IMR-90 (cell line): ENCODE results near the gene ATP1A3. TPM values are rescaled to one million over a fixed set of nuclear protein-coding genes. Genes with fewer than 3 reads are reported as not detected.

ENCODE experiments used
- ATAC-seq: fragments of 200-7000 bp; cut with Tn5 transposase; 2 replicates; pipeline ENCODE4 v1.9.1; 2020; ENCODE audit warnings: low read depth, mild to moderate bottlenecking, moderate library complexity
- BruUV-seq: library from RNA; stranded (reverse); fragments of 400-500 nt; replicated peaks from 2 replicates; lab custom pipeline; 2021; lab: Mats Ljungman, UMichigan
- CTCF ChIA-PET: fragments of 300-600 bp; formaldehyde crosslinking; extraction: SDS; loops from one replicate; lab custom pipeline; 2021; ENCODE audit warnings: antibody characterized with exemption; lab: Yijun Ruan, JAX
- POLR2A ChIA-PET: fragments of 300-600 bp; sonication (Branson Sonifier 250); formaldehyde crosslinking; loops from one replicate; lab custom pipeline; 2022; ENCODE audit warnings: antibody characterized with exemption; ENCODE audit not compliant: unreplicated experiment; lab: Charles Lee
- DNase-seq: peaks from one replicate; pipeline ENCODE4 v3.0.0; 2013
- H2AFZ ChIP-seq: replicated peaks from 2 replicates; pipeline ENCODE3; 2013; ENCODE audit warnings: low read length, mild to moderate bottlenecking; ENCODE audit not compliant: poor library complexity
- H2AK5ac ChIP-seq: 2 replicates; pipeline ENCODE4 v1.6.1; 2013; ENCODE audit warnings: low read depth, low read length, inconsistent platforms
- H2AK9ac ChIP-seq: replicated peaks from 2 replicates; pipeline ENCODE3; 2013; ENCODE audit warnings: mild to moderate bottlenecking, low read depth, low read length, moderate library complexity; ENCODE audit not compliant: poor library complexity
- H2BK120ac ChIP-seq: 2 replicates; pipeline ENCODE4 v1.6.1; 2013; ENCODE audit warnings: low read depth, low read length, inconsistent platforms
- H2BK15ac ChIP-seq: 3 replicates; pipeline ENCODE4 v1.6.1; 2013; ENCODE audit warnings: low read depth, low read length, inconsistent platforms
- H2BK20ac ChIP-seq: 2 replicates; pipeline ENCODE4 v1.6.1; 2013; ENCODE audit warnings: low read depth, mild to moderate bottlenecking, inconsistent platforms, low read length, moderate library complexity
- H2BK5ac ChIP-seq: 2 replicates; pipeline ENCODE4 v1.6.1; 2013; ENCODE audit warnings: mild to moderate bottlenecking, low read depth, low read length, inconsistent platforms; ENCODE audit not compliant: poor library complexity, severe bottlenecking
- H3K14ac ChIP-seq: replicated peaks from 2 replicates; pipeline ENCODE4 v1.6.1; 2013; ENCODE audit warnings: low read depth, low read length, inconsistent platforms
- H3K18ac ChIP-seq: 2 replicates; pipeline ENCODE4 v1.6.1; 2013; ENCODE audit warnings: low read depth, low read length, control low read depth
- H3K23ac ChIP-seq: 2 replicates; pipeline ENCODE4 v1.6.1; 2013; ENCODE audit warnings: low read depth, low read length, inconsistent platforms
- H3K27ac ChIP-seq: 2 replicates; pipeline ENCODE4 v1.5.1; 2013; ENCODE audit warnings: mild to moderate bottlenecking, control low read depth, low read length; ENCODE audit not compliant: insufficient read depth
- H3K27me3 ChIP-seq: 2 replicates; pipeline ENCODE4 v1.6.1; 2013; ENCODE audit warnings: low read length; ENCODE audit not compliant: control insufficient read depth, insufficient read depth
- H3K36me3 ChIP-seq: 2 replicates; pipeline ENCODE4 v1.6.1; 2013; ENCODE audit warnings: low read length, mixed read lengths; ENCODE audit not compliant: control insufficient read depth, insufficient read depth
- H3K4ac ChIP-seq: 2 replicates; pipeline ENCODE4 v1.6.1; 2013; ENCODE audit warnings: low read depth, low read length, inconsistent platforms
- H3K4me1 ChIP-seq: 2 replicates; pipeline ENCODE4 v1.6.1; 2013; ENCODE audit warnings: low read length, mixed read lengths; ENCODE audit not compliant: control insufficient read depth, insufficient read depth
- H3K4me2 ChIP-seq: 2 replicates; pipeline ENCODE4 v1.6.1; 2013; ENCODE audit warnings: low read depth, mild to moderate bottlenecking, control low read depth, low read length, moderate library complexity
- H3K4me3 ChIP-seq: 2 replicates; pipeline ENCODE4 v1.5.1; 2013; ENCODE audit warnings: low read depth, mild to moderate bottlenecking, control low read depth, low read length, moderate library complexity; ENCODE audit not compliant: insufficient read depth
- H3K56ac ChIP-seq: 2 replicates; pipeline ENCODE4 v1.6.1; 2013; ENCODE audit warnings: low read length, inconsistent platforms; ENCODE audit not compliant: insufficient read depth; ENCODE audit errors: extremely low read depth
- H3K79me1 ChIP-seq, 2 experiments: 2 replicates each; pipeline ENCODE4 v1.6.1; 2013; ENCODE audit warnings: low read length in 2 of 2, inconsistent platforms in 1 of 2, low read depth in 1 of 2
- H3K9ac ChIP-seq: 2 replicates; pipeline ENCODE4 v1.6.1; 2013; ENCODE audit warnings: low read depth, low read length, control low read depth
- H3K9me1 ChIP-seq: 2 replicates; pipeline ENCODE4 v1.6.1; 2013; ENCODE audit warnings: low read length, inconsistent platforms; ENCODE audit not compliant: insufficient read depth
- H3K9me3 ChIP-seq: 2 replicates; pipeline ENCODE4 v1.6.1; 2013; ENCODE audit warnings: low read length; ENCODE audit not compliant: control insufficient read depth, insufficient read depth
- H4K20me1 ChIP-seq: 2 replicates; pipeline ENCODE4 v1.6.1; 2013; ENCODE audit warnings: low read length, inconsistent platforms; ENCODE audit not compliant: insufficient read depth
- H4K5ac ChIP-seq: 2 replicates; pipeline ENCODE4 v1.6.1; 2013; ENCODE audit warnings: mild to moderate bottlenecking, low read depth, low read length, control low read depth
- H4K8ac ChIP-seq, 2 experiments: 2 replicates each; pipeline ENCODE4 v1.6.1; 2013; ENCODE audit warnings: low read depth in 2 of 2, low read length in 2 of 2, control low read depth in 1 of 2, inconsistent platforms in 1 of 2
- H4K91ac ChIP-seq: 2 replicates; pipeline ENCODE4 v1.6.1; 2013; ENCODE audit warnings: low read depth, low read length, inconsistent platforms; ENCODE audit not compliant: insufficient read depth
- BHLHE40 ChIP-seq: fragments of 150-350 bp; IDR thresholded peaks from 2 replicates; pipeline ENCODE4 v1.6.1; 2016; ENCODE audit warnings: mild to moderate bottlenecking, low read depth, low read length
- CEBPB ChIP-seq: IDR thresholded peaks from 2 replicates; pipeline ENCODE4 v1.6.1; 2012; ENCODE audit warnings: low read depth, low read length, improper control_type of control experiment
- CHD1 ChIP-seq: IDR thresholded peaks from 2 replicates; pipeline ENCODE4 v1.6.1; 2012; ENCODE audit warnings: low read depth, low read length, improper control_type of control experiment
- FOS ChIP-seq: fragments of 150-350 bp; IDR thresholded peaks from 2 replicates; pipeline ENCODE4 v1.6.1; 2016; ENCODE audit warnings: low read depth, low read length
- MAFK ChIP-seq: IDR thresholded peaks from 2 replicates; pipeline ENCODE4 v1.6.1; 2012; ENCODE audit warnings: low read depth, low read length, improper control_type of control experiment
- MAZ ChIP-seq: IDR thresholded peaks from 2 replicates; pipeline ENCODE4 v1.6.1; 2012; ENCODE audit warnings: low read depth, mild to moderate bottlenecking, low read length, improper control_type of control experiment, moderate library complexity, borderline replicate concordance
- MXI1 ChIP-seq: IDR thresholded peaks from 2 replicates; pipeline ENCODE4 v1.6.1; 2012; ENCODE audit warnings: low read depth, mild to moderate bottlenecking, low read length, moderate library complexity, borderline replicate concordance
- POLR2A ChIP-seq: IDR thresholded peaks from 2 replicates; pipeline ENCODE4 v1.6.1; 2012; ENCODE audit warnings: mild to moderate bottlenecking, low read depth, low read length
- RAD21 ChIP-seq: IDR thresholded peaks from 2 replicates; pipeline ENCODE4 v1.6.1; 2012; ENCODE audit warnings: low read length, improper control_type of control experiment
- RCOR1 ChIP-seq: IDR thresholded peaks from 2 replicates; pipeline ENCODE4 v1.6.1; 2012; ENCODE audit warnings: mild to moderate bottlenecking, low read length, improper control_type of control experiment; ENCODE audit not compliant: insufficient replicate concordance
- RFX5 ChIP-seq: IDR thresholded peaks from 2 replicates; pipeline ENCODE4 v1.8.0; 2012; ENCODE audit warnings: low read depth, mild to moderate bottlenecking, low read length, moderate library complexity
- SMC3 ChIP-seq: fragments of 150-350 bp; IDR thresholded peaks from 2 replicates; pipeline ENCODE4 v1.6.1; 2016; ENCODE audit warnings: low read depth, mild to moderate bottlenecking, antibody characterized with exemption, low read length, moderate library complexity
- WGBS, 2 experiments: methylation state at CpG; one replicate each; pipeline versions ENCODE4 v1.1.5 to v1.1.7; 2013; ENCODE audit warnings: missing lambda C conversion rate in 2 of 2; ENCODE audit not compliant: insufficient read length in 1 of 2; ENCODE audit errors: extremely low coverage in 2 of 2; 5-methylcytosine and 5-hydroxymethylcytosine counted together
- dilution Hi-C: fragments of 300-500 bp; cut with HindIII; formaldehyde crosslinking; loops from one replicate; pipeline ENCODE4 v1.14.3; 2018; ENCODE audit warnings: low sequenced_read_pairs; ENCODE audit not compliant: unreplicated experiment
- in situ Hi-C: fragments of 300-500 bp; cut with MboI; formaldehyde crosslinking; loops from 3 replicates; pipeline ENCODE4 v1.14.3; 2019; ENCODE audit warnings: low sequenced_read_pairs, inconsistent platforms, mixed read lengths
- intact Hi-C: fragments of 100-400 bp; cut with micrococcal nuclease; formaldehyde crosslinking; loops from 2 replicates; pipeline ENCODE4 v1.10.0; 2022
- polyA plus RNA-seq, 3 experiments: library from polyadenylated mRNA; depleted of rRNA; stranded (reverse); fragments of >200 nt; gene quantifications; 2 replicates each; pipeline ENCODE4 v1.2.3, GENCODE V29; 2012; ENCODE audit warnings: low replicate concordance in 1 of 3
- total RNA-seq: library from RNA; depleted of rRNA; stranded (reverse); fragments of >200 nt; gene quantifications from 2 replicates; pipeline ENCODE4 v1.2.3, GENCODE V29; 2012
- TF ChIP-seq, protein P1 (sequence below): fragments of 150-350 bp; IDR thresholded peaks from 2 replicates; pipeline ENCODE4 v1.6.1; 2017; ENCODE audit warnings: mild to moderate bottlenecking, antibody characterized with exemption, low read length, low read depth
- TF ChIP-seq, protein P2 (sequence below): conservative IDR thresholded peaks from 2 replicates; pipeline ENCODE4 v1.5.1; 2012; ENCODE audit warnings: mild to moderate bottlenecking, low read depth, low read length, improper control_type of control experiment
- TF ChIP-seq, protein P3 (sequence below): fragments of 150-350 bp; IDR thresholded peaks from 2 replicates; pipeline ENCODE4 v1.6.1; 2016; ENCODE audit warnings: low read depth, mild to moderate bottlenecking, low read length, moderate library complexity, borderline replicate concordance

ATP1A3 gene
- total and polyA plus RNA-seq, 2 of the 4 experiments (the other 2 are of a cell fraction), result under 0.01 to 0.12 TPM

DNA sequence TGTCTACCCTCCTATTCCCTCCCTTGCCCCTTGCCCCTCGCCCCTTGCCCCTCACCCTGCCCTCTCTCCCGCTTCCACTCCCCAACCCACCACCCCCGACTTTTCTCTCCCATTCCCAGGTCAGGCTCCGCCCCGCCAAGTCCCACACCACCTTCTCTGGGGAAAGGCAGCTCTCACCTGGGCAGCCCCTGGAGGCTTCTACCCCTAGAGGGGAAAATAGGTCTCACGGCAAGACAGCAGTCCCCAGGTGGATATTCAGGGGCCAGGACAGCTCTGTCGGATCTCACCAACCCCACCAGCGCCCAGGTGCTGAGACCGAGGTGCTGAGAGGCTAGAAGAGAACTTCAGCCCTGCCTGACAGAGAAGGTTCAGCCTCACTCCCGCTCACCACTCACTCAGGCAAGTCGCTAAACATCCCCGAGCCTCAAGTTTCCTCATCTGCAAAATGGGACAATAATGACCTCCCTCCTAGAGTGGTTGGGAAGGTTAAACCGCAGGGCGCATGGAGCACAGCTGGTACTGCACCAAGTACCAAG lies 64.4 kb downstream of the ATP1A3 start:
- Histone ChIP-seq H2BK5ac (no peak overlapping the region), H3K27ac (no peak overlapping the region), H3K9me3 (peaks cover 3% of the 10 kb centered on the region; the same call in 1 of the 2 replicates), H2BK120ac (no peak overlapping the region), H4K91ac (no peak overlapping the region), H3K27me3 (peaks cover 89% of the 10 kb centered on the region), H3K4me3 (no peak overlapping the region), H3K79me1 (no peaks in the 10 kb centered on the region), H3K14ac (no peak overlapping the region), H3K18ac (no peak overlapping the region), H4K8ac (no peak overlapping the region), H2AFZ (no peak overlapping the region), H3K9ac (no peak overlapping the region), H3K4me2 (no peak overlapping the region), H3K36me3 (no peaks in the 10 kb centered on the region), H2AK5ac (no peak overlapping the region), H2BK20ac (no peak overlapping the region), H2AK9ac (no peak overlapping the region), H3K23ac (no peak overlapping the region), H2BK15ac (no peak overlapping the region), H3K56ac (no peak overlapping the region), H4K5ac (no peak overlapping the region), H3K9me1 (no peaks in the 10 kb centered on the region; the same call in 1 of the 2 replicates), H3K4ac (no peak overlapping the region), H3K4me1 (peaks cover 7% of the 10 kb centered on the region), H4K20me1 (peaks cover 23% of the 10 kb centered on the region)
- ChIA-PET POLR2A (no interaction called here), CTCF (no interaction called here)
- no TSS peak for BruUV-seq
- ATAC-seq (no peak), DNase-seq (no peak)
- TF ChIP-seq, protein P1, sequence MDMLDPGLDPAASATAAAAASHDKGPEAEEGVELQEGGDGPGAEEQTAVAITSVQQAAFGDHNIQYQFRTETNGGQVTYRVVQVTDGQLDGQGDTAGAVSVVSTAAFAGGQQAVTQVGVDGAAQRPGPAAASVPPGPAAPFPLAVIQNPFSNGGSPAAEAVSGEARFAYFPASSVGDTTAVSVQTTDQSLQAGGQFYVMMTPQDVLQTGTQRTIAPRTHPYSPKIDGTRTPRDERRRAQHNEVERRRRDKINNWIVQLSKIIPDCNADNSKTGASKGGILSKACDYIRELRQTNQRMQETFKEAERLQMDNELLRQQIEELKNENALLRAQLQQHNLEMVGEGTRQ, result no peak
- no peak for TF ChIP-seq RAD21
- TF ChIP-seq MXI1, result no peak
- TF ChIP-seq CEBPB, result no peak
- TF ChIP-seq FOS, result no peak
- TF ChIP-seq, protein P2, sequence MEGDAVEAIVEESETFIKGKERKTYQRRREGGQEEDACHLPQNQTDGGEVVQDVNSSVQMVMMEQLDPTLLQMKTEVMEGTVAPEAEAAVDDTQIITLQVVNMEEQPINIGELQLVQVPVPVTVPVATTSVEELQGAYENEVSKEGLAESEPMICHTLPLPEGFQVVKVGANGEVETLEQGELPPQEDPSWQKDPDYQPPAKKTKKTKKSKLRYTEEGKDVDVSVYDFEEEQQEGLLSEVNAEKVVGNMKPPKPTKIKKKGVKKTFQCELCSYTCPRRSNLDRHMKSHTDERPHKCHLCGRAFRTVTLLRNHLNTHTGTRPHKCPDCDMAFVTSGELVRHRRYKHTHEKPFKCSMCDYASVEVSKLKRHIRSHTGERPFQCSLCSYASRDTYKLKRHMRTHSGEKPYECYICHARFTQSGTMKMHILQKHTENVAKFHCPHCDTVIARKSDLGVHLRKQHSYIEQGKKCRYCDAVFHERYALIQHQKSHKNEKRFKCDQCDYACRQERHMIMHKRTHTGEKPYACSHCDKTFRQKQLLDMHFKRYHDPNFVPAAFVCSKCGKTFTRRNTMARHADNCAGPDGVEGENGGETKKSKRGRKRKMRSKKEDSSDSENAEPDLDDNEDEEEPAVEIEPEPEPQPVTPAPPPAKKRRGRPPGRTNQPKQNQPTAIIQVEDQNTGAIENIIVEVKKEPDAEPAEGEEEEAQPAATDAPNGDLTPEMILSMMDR, result no peak
- TF ChIP-seq RFX5, result no peak
- TF ChIP-seq, protein P3, sequence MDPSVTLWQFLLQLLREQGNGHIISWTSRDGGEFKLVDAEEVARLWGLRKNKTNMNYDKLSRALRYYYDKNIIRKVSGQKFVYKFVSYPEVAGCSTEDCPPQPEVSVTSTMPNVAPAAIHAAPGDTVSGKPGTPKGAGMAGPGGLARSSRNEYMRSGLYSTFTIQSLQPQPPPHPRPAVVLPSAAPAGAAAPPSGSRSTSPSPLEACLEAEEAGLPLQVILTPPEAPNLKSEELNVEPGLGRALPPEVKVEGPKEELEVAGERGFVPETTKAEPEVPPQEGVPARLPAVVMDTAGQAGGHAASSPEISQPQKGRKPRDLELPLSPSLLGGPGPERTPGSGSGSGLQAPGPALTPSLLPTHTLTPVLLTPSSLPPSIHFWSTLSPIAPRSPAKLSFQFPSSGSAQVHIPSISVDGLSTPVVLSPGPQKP, result no peak
- TF ChIP-seq SMC3, result no peak
- TF ChIP-seq MAFK, result no peak
- TF ChIP-seq MAZ, result no peak
- TF ChIP-seq POLR2A, result no peak
- TF ChIP-seq CHD1, result no peak
- TF ChIP-seq RCOR1, result no peak
- TF ChIP-seq BHLHE40, result no peak
- dilution Hi-C loops (no loop called here), in situ Hi-C loops (no loop called here), intact Hi-C loops (loop anchor here (5.0 kb wide), 1 partner anchor 47 kb away; the partner anchor contains the start of gene ARHGEF1)
- WGBS, 2 experiments, result no CpG with 5 or more reads among the region's 14 CpGs
